ENCODE data around the gene TANGO6.

Gene TANGO6

DNA sequence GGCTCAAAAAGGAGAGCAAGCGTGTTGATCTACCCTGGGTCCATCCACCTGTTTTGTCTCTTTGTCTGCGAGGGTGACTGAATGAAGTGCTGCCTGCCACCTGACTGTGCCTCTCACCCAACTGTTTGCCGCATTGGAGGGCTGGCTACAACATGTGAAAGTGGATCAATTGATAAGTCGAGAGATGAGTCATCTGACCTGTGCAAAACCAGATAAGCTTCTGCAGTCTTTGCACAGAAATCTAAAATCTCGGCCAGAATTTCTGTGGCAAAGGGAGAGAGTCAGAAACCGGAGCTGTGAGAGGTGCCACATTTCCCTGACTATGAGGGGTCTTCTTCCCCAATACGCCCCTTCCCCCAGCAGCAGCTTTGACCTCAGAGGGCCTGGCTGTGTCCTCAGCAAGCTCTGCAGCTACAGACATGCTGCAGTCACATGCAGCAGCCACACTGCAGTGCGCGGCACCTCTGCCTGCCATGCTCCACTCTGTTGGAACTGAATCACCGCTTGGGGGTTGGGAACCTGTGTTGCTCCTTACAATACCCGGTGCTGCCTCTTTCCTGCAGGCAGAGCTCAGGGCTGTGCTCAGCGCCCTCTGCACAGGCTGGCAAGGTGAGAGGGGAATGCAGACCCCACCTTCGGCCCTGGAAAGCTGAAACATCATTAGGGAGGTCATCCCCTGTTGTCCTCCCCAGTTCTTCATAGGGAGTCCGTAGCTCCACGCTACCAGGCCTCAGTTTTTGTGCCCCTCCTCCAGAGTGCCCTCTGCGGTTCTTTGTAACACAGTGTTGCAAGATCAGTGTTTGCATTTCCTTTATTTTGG, 246.0 kb downstream of the TANGO6 start:
- Histone ChIP-seq H3K9ac (ENCODE audit: low read depth, low read length) (peak overlapping the region; percentile 30; the same call in 1 of the 2 replicates), H3K4me1 (ENCODE audit: insufficient read depth, low read length) (peaks cover 13% of the 10 kb centered on the region; the same call in 1 of the 2 replicates), H3K9me3 (ENCODE audit: insufficient read depth, low read depth, low read length) (no peaks in the 10 kb centered on the region), H3K4me3 (ENCODE audit: low read length) (no peak overlapping the region), H3K36me3 (ENCODE audit: insufficient read depth, low read depth, low read length) (0 out of 2 replicates have a peak, but pooled peaks cover 5% of the 10 kb centered on the region), H3K27ac (ENCODE audit: low read length) (no peak overlapping the region), H3K27me3 (ENCODE audit: insufficient read depth, low read length) (no peaks in the 10 kb centered on the region)

DNA sequence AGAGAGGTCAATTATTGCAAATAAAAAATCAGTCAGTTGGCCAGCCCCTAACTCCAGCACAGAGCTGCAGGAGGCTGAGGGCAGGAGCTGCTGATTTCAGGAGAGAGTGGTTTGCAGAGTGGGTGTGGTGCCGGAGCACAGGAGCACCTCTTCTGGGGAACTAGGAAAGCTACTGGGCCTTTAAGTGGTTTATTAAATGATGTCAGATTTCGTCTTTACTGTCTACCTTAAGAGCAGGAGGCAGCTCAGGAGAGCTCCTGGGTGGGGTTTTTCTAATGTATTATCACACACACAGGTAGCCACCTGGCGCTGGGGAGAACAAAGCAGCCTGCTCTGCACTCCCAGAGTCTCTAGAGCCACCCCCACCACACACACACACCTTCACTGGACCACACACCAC, 250.6 kb downstream of the TANGO6 start:
- Histone ChIP-seq H3K4me1 (ENCODE audit: insufficient read depth, low read length) (peaks cover 14% of the 10 kb centered on the region), H3K9ac (ENCODE audit: low read depth, low read length) (no peak overlapping the region), H3K36me3 (ENCODE audit: insufficient read depth, low read depth, low read length) (no peaks in the 10 kb centered on the region), H3K4me3 (ENCODE audit: low read length) (no peak overlapping the region), H3K9me3 (ENCODE audit: insufficient read depth, low read depth, low read length) (no peaks in the 10 kb centered on the region), H3K27me3 (ENCODE audit: insufficient read depth, low read length) (no peaks in the 10 kb centered on the region), H3K27ac (ENCODE audit: low read length) (no peak overlapping the region)

DNA sequence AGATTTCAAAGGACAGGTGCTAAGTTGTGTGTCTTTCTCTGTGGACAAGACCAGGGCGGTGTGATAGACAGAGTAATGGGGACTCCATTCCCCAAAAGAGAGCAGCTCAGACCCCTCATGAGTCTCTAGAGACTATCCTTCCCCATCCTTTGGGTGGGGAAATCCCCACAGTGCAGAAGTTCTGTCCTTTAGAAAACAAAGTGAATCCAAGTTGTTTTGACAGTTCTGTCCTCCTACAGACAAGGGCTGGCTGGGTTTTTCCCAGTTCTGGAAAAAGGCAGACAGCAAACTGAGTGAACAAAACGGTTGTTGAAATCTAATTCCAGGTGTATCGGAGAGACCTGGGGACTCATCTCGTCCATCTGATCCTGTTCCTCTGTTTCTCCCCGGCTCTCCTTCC, 251.2 kb downstream of the TANGO6 start:
- H3K9me3 ChIP-seq (ENCODE audit: insufficient read depth, low read depth, low read length), result no peaks in the 10 kb centered on the region
- H3K27ac ChIP-seq (ENCODE audit: low read length), result no peak overlapping the region
- no peak overlapping the region for H3K9ac ChIP-seq (ENCODE audit: low read depth, low read length)

DNA sequence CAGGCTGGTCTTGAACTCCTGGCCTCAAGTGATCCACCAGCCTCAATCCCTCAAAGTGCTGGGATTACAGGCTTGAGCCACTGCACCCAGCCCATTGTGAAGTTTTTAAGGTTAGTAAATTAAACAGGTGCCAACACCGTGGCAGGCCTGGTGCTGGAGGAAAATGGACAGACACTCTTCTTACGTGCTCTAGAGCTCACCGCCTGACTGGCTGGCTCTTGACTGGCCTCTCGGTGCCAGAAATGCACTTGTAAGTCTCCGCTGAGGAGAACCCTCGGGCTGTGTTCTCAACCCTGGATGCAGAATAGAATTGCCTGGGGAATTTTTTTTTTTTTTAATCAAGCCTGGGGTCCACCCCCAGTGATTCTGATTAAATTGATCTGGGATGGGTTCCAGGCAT, 251.9 kb downstream of the TANGO6 start:
- Histone ChIP-seq H3K36me3 (ENCODE audit: insufficient read depth, low read depth, low read length) (no peaks in the 10 kb centered on the region), H3K4me1 (ENCODE audit: insufficient read depth, low read length) (peaks cover 11% of the 10 kb centered on the region), H3K4me3 (ENCODE audit: low read length) (no peak overlapping the region), H3K9ac (ENCODE audit: low read depth, low read length) (no peak overlapping the region), H3K27ac (ENCODE audit: low read length) (no peak overlapping the region), H3K9me3 (ENCODE audit: insufficient read depth, low read depth, low read length) (no peaks in the 10 kb centered on the region), H3K27me3 (ENCODE audit: insufficient read depth, low read length) (no peaks in the 10 kb centered on the region)

More for the DNA sequence above, 251.2 kb downstream of the TANGO6 start:
- Histone ChIP-seq H3K27me3 (ENCODE audit: insufficient read depth, low read length) (no peaks in the 10 kb centered on the region), H3K36me3 (ENCODE audit: insufficient read depth, low read depth, low read length) (no peaks in the 10 kb centered on the region), H3K4me1 (ENCODE audit: insufficient read depth, low read length) (peaks cover 8% of the 10 kb centered on the region), H3K4me3 (ENCODE audit: low read length) (no peak overlapping the region)

DNA sequence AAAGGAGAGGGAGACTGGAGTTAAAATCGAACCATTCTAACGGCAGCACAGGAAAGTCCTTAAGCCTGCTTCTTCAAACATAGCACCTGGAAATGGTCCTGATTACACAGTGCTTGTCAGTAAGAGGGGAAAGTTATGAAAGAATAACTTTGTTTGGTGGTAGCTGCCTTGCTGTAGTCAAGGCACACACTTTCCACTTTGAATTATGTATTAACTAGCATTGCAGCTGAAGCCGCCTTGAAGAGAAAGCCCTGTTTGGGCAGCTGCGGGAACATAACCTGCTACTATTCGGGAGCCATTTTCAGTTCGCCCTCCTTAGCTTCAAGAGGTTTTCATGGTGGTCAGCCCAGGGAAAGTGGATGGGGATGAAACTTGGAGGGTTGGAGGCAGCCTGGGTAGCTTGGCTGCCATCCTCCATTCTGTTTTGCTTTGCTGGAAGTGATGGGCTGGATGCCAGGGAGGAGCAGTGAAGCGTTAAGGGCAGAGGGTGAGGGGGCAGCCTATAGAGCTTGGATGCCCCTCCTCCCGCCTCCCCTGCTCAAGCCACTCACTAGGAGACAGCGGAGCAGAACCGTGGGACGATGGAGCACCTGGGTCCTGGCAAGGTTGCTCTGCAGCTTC, 256.9 kb downstream of the TANGO6 start:
- no peak overlapping the region for H3K27ac ChIP-seq (ENCODE audit: low read length)
- no peaks in the 10 kb centered on the region for H3K9me3 ChIP-seq (ENCODE audit: insufficient read depth, low read depth, low read length)
- no peaks in the 10 kb centered on the region for H3K27me3 ChIP-seq (ENCODE audit: insufficient read depth, low read length)
- no peaks in the 10 kb centered on the region for H3K36me3 ChIP-seq (ENCODE audit: insufficient read depth, low read depth, low read length)
- H3K4me3 ChIP-seq (ENCODE audit: low read length), result no peak overlapping the region
- H3K9ac ChIP-seq (ENCODE audit: low read depth, low read length), result no peak overlapping the region; the same call in 1 of the 2 replicates
- peaks cover 26% of the 10 kb centered on the region for H3K4me1 ChIP-seq (ENCODE audit: insufficient read depth, low read length)

DNA sequence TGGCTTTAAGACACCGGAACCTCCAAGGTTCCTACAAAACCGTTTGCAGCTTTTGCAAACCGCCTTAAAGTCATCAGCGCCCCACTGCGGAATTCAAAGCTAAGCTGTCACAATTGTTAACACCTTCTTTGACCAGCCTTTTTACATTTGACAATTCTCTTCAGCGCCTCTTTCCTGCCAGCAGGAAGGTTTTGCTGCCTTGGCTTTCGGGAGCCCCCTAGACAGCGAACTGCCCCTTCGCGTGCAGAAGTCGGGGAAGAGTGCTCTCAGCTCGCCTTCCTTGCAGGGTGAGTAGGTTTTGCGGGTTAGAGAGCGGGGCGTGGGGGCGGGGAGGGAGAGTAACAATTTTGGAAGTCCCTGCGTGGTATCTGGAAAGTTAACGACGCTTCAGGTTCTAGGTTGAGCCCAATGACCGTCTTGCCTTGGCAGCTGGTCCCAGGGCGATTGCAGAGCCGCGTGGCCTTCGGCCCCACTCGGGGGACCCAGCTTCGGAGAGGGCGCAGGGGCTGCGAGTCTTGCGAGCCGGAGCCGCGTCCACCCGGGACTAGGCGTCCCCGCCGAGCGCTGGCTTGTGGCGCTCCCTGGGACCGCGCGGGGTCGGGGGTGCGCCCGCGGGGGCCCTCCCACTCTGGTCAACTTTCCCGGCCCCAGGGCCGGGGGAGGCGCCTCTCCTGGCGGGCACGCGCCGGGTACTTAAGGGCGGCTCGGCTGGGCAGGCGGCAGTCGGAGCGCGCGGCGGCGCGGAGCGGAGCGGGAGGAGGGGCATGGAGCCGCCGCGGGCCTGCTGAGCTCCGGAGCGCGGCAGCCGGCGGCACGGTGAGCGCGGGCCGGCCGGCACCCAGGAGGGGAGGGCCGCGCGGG, 262.4 kb downstream of the TANGO6 start, which contains the start of gene HAS3:
Gene HAS3, plus strand, starts transcription at position 153 of the 861 bp plus-strand sequence. CDS start 3,743 bp downstream, outside the sequence.
- Histone ChIP-seq H3K27me3 (ENCODE audit: insufficient read depth, low read length) (no peaks in the 10 kb centered on the region), H3K9ac (ENCODE audit: low read depth, low read length) (peak within 1 kb of the TSS; percentile 85; the same call in 1 of the 2 replicates), H3K36me3 (ENCODE audit: insufficient read depth, low read depth, low read length) (peaks cover 22% of the 10 kb centered on the region), H3K4me3 (ENCODE audit: low read length) (peak within 1 kb of the TSS; percentile 85), H3K9me3 (ENCODE audit: insufficient read depth, low read depth, low read length) (no peaks in the 10 kb centered on the region), H3K4me1 (ENCODE audit: insufficient read depth, low read length) (peaks cover 18% of the 10 kb centered on the region), H3K27ac (ENCODE audit: low read length) (no peak within 1 kb of the TSS)

DNA sequence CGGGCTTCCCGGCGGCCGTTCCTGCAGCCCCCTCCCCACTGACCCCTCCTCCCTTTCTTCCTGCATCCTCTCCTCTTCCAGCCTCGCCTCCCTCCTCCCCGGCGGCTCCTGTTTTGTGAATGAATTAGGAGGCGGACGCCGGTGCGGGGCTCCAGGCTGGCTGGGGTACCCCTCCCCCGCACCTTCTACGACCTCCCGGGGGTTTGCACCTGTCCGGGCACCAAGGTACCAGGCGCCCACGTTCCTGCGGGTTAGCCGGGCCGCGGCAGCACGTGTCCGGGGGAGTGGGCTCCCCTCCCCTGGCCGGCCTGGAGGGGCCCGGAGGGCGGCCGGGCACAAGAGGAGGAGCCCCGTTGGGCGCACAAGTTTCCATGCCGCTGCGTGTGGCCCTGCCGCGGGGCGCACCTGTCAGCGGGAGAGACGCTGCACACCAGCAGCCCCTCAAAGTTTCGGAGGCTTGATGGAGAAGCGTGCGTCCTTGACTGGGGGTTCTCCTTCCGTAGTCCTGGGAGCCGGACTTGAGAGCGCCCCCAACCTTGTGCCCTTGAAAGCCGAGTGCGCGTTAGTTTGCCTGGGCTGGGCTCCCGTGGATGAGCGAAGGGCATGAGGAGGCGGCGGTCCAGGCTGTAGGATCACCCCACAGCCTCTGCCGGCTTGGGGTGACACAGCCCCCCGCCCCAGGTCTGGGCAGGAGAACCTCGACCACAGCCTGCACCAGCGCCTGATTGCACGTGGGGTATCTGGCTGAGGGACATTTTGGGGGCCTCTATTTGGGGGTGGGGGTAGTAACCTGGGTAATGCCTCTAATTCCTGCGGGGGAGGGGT, 263.4 kb downstream of the TANGO6 start:
- Histone ChIP-seq H3K9me3 (ENCODE audit: insufficient read depth, low read depth, low read length) (no peaks in the 10 kb centered on the region), H3K27me3 (ENCODE audit: insufficient read depth, low read length) (no peaks in the 10 kb centered on the region), H3K27ac (ENCODE audit: low read length) (peak overlapping the region; percentile 62), H3K9ac (ENCODE audit: low read depth, low read length) (peak overlapping the region; percentile 85; the same call in 1 of the 2 replicates), H3K4me3 (ENCODE audit: low read length) (peak overlapping the region; percentile 85), H3K4me1 (ENCODE audit: insufficient read depth, low read length) (peaks cover 18% of the 10 kb centered on the region), H3K36me3 (ENCODE audit: insufficient read depth, low read depth, low read length) (peaks cover 32% of the 10 kb centered on the region)

DNA sequence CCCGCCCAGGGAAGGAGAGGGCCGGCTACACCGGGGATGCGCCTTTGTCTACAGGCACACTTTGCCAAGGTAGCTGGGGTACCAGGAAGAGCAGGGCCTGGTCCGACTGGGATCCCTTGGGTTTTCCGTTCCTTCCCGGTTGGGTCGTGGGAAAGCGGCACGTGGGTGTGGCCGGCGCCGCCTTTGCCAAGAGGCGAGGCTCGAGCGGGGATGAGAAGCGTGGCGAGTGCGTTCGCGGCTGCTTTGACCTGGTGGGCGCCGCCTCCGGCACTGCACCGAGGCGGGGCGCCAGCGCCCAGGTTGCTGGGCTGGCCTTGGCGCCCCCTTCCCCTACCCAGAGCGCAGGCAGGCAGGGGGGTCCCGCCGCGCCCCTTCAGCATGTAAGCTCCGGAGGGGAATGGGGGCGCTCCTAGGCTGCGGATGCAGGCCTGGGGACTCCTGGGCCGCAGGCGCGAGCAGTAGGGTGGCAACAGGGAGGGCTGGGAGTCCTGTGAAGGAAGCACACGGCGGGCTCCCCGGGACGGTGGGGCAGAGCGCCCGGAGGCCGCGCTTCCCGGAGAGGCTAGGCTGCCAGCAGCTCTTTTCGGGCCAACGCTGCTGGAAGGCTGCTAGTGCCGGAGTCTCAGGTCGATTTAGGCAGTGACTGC, 264.1 kb downstream of the TANGO6 start:
- peak overlapping the region; percentile 62 for H3K27ac ChIP-seq (ENCODE audit: low read length)
- peak overlapping the region; percentile 85 for H3K4me3 ChIP-seq (ENCODE audit: low read length)
- H3K9me3 ChIP-seq (ENCODE audit: insufficient read depth, low read depth, low read length), result no peaks in the 10 kb centered on the region
- peak overlapping the region; percentile 85 for H3K9ac ChIP-seq (ENCODE audit: low read depth, low read length)
- no peaks in the 10 kb centered on the region for H3K27me3 ChIP-seq (ENCODE audit: insufficient read depth, low read length)
- H3K4me1 ChIP-seq (ENCODE audit: insufficient read depth, low read length), result peaks cover 12% of the 10 kb centered on the region
- peaks cover 39% of the 10 kb centered on the region for H3K36me3 ChIP-seq (ENCODE audit: insufficient read depth, low read depth, low read length)

DNA sequence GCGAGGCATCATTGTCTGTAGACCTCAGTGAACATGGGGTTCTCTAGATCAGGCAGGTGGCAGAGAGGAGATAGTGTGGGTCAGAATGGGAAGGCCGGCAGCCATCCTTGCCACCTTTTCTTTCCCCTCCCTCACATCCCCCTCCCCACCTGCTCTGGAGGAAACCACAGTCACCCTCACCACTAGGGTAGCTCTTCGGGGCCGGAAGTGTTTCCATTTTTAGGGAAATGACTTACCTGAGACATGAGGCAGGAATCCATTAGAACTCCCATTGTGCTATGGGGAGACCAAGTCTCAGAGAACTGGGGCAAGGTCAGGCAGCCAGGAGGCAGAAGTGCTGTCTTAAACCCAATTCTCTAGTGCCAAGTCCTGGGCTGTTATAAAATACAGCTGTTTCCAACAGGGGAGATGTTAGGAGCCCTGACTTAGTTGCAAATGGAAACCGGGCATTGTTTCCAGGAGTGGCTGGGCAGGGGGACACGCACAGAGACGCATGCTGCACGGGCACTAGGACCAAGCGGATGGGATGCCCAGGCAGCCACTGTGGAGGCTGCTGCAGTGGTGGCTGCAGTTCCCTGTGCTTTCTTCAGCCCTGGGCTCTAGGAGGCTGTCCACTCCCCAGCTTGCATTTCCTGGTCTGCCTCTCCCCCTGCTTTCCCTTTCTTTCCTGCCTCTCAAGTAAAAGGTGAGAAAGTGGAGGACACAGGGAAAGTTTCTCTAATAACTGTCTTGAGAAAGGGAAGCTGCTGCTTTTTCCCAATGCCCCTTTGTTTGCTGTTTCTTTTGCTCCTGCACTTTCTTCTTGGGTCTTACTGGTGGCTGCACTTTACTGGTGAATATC, 265.0 kb downstream of the TANGO6 start:
- Histone ChIP-seq H3K9ac (ENCODE audit: low read depth, low read length) (peak overlapping the region; percentile 85), H3K9me3 (ENCODE audit: insufficient read depth, low read depth, low read length) (no peaks in the 10 kb centered on the region)

DNA sequence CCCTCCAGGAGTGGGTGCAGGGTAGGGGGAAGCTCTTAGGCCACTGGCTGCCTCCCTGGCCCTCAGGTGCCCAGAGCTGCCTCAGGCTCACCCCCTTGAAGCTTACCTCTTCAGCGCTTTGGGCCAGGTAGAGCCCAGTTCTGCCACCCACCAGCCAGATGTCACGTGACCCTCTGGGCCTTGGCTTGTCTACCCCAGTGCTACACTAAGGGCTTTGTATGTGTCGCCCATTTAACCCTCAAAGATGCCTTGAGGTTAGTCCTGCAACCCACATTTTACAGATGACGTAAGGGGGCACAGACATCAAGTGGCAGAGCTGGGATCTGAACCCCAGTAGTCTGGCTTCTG, 265.5 kb downstream of the TANGO6 start:
- Histone ChIP-seq H3K27ac (ENCODE audit: low read length) (peak overlapping the region; percentile 29), H3K36me3 (ENCODE audit: insufficient read depth, low read depth, low read length) (peaks cover 53% of the 10 kb centered on the region), H3K9ac (ENCODE audit: low read depth, low read length) (peak overlapping the region; percentile 85; the same call in 1 of the 2 replicates), H3K4me1 (ENCODE audit: insufficient read depth, low read length) (peaks cover 10% of the 10 kb centered on the region), H3K9me3 (ENCODE audit: insufficient read depth, low read depth, low read length) (no peaks in the 10 kb centered on the region), H3K27me3 (ENCODE audit: insufficient read depth, low read length) (no peaks in the 10 kb centered on the region), H3K4me3 (ENCODE audit: low read length) (peak overlapping the region; percentile 85)

More for the DNA sequence above, 265.0 kb downstream of the TANGO6 start:
- H3K27ac ChIP-seq (ENCODE audit: low read length), result peak overlapping the region; percentile 34
- peak overlapping the region; percentile 85 for H3K4me3 ChIP-seq (ENCODE audit: low read length)
- peaks cover 47% of the 10 kb centered on the region for H3K36me3 ChIP-seq (ENCODE audit: insufficient read depth, low read depth, low read length)
- H3K27me3 ChIP-seq (ENCODE audit: insufficient read depth, low read length), result no peaks in the 10 kb centered on the region
- peaks cover 10% of the 10 kb centered on the region for H3K4me1 ChIP-seq (ENCODE audit: insufficient read depth, low read length)

Measured in iPS-20b (cell line).